ENCODE results near the gene ABCG1.
"Not testable (repeated sequence)": the region's sequence is repeated elsewhere in the genome, so short reads cannot be mapped to it uniquely, and the experiment has no call there.

ABCG1 gene

DNA sequence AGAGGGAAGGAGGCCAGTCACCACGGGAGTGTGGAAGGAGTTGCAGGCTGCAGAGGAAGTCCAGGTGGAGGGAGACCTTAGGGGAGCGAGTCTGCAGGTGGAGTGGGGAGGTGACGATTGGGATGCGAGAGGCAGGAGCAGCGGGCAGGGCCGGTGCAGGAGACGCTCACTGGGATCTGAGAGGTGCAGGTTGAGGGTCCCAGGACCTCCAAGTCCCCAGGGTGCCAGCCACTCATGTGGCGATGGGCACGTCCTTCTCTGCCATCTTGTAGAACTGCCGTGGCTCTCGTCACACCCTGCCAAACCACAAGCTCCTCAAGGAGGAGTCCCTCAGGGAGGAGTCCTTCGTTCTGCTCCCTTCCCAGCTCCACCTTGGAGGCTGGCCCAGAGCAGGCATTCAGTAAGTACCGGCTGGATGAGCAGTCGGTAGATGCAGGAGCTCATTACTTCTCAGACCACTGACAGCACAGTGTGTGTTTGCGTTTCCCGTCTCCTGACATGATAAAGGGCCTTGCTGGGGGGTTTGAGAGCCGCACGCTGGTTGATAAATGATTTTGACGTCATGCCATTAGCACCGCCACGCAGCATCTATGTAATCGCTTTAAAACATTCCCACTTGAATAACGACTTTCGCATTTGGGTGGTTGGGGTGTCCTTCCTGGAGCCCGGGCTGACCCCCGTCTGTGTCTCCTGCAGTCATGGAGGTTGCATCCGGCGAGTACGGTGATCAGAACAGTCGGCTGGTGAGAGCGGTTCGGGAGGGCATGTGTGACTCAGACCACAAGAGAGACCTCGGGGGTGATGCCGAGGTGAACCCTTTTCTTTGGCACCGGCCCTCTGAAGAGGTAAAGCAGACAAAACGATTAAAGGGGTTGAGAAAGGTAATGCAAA is 68.5 kb downstream of the ABCG1 start:
- in situ Hi-C loops (cut with HindIII; ENCODE audit: low sequenced_read_pairs): no loop called here

GRCh38 chr21:42288962-42289361 is 70.0 kb downstream of the ABCG1 start:
- in situ Hi-C loops (cut with HindIII; ENCODE audit: low sequenced_read_pairs): no loop called here

DNA sequence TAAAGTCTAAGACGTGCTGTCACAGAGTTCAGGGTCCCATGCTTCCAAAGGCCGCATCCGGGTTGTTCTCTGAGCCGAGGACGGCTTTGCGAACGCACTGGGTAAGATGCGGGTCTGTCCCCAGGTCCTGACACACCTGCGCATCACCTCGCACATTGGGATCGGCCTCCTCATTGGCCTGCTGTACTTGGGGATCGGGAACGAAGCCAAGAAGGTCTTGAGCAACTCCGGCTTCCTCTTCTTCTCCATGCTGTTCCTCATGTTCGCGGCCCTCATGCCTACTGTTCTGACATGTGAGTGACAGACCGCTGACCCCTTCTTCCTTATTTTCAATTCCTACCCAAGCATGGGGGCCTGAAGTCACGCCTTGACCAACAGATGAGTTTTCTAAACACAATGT is 71.0 kb downstream of the ABCG1 start:
- in situ Hi-C loops (cut with HindIII; ENCODE audit: low sequenced_read_pairs): no loop called here

DNA sequence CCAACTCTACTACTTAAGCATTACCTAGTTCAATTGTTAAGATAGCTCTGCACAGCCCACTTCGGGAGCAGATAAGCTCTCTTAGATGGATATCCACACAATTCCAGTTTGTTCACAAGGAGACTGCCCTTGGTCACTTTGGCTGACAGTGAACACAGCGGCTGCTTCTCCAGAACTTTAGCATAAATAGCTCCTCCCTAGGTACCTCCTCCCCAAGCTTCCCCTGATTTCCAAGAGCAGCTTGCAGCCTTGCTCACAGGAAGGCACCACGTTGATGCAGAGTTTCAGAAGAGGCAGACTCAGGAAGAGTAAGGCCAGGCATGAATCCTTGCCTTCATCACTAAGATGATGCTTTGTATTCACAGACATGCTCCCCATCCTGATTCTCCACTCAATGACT is 71.6 kb downstream of the ABCG1 start:
- in situ Hi-C loops (cut with HindIII; ENCODE audit: low sequenced_read_pairs): no loop called here

GRCh38 chr21:42291003-42291750 is 72.2 kb downstream of the ABCG1 start:
- in situ Hi-C loops (cut with HindIII; ENCODE audit: low sequenced_read_pairs): no loop called here

DNA sequence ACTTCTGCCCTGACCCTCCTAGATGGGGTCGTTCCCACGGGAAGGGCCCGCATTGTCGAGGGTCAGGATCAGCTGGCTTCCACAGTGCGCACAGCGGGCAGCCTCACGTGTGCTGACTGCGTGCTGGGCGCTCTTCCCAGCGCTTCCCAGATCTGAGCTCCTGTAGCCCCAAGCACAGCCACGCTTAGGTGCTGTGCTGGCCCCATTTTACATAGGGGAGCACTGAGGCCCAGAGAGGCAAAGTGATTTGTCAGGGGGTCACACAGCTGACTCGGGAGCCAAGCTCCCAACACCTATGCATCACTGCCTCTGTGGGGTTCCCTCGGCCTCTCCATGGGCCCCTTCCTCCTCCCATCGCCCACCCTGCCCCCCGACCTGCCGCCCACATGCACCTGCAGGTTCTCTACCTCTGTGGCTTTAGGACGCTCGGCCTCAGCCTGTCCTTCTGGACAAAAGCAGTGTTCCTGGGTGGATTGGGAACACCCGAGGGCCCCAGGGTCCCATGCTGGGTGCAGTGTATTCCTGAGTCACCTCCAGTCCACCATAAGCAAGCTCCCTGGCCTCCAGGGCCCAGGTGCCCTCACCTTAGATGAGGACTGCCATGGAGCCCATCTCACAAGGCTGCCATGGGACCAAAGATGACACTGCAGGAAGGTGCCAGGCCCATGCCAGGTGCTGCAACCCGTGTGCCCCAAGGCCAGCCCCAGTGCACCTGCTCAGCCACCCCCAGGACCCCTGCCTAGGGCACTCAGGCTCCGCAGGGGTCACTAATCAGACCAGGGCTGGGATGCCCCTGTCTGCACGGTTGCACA is 73.0 kb downstream of the ABCG1 start:
- in situ Hi-C loops (cut with HindIII; ENCODE audit: low sequenced_read_pairs): no loop called here

GRCh38 chr21:42292563-42293142 is 73.7 kb downstream of the ABCG1 start:
- in situ Hi-C loops (cut with HindIII; ENCODE audit: low sequenced_read_pairs): not testable (repeated sequence)

DNA sequence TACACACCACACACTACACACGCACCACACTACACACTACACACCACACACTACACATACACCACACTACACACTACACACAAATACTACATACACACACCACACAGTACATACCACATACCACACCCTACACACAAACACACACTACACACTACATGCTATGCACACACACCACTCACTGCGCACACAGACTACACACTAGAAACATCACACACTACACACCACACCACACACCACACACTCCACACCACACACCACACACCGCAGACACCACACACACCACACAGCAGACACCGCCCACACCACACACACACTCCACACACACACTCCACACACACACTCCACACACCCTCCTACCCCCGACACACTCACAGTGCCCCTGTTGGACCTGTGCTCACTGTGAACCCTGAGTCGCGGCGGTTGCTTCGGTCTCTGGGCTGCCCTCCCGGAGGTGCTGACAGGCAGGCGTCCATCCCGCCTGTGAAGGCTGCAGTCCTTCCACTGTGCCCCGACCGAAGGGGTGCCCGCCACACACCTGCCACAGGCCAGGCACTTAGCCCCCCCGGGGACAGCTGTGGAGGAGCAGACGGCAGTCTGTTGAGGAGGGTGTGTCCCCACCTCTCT is 74.8 kb downstream of the ABCG1 start:
- in situ Hi-C loops (cut with HindIII; ENCODE audit: low sequenced_read_pairs): no loop called here

GRCh38 chr21:42294273-42294880 is 75.4 kb downstream of the ABCG1 start:
- in situ Hi-C loops (cut with HindIII; ENCODE audit: low sequenced_read_pairs): no loop called here

- in situ Hi-C loops (cut with HindIII; ENCODE audit: low sequenced_read_pairs): no loop called here
Measured at GRCh38 chr21:42295845-42296244, 76.9 kb downstream of the ABCG1 start.

DNA sequence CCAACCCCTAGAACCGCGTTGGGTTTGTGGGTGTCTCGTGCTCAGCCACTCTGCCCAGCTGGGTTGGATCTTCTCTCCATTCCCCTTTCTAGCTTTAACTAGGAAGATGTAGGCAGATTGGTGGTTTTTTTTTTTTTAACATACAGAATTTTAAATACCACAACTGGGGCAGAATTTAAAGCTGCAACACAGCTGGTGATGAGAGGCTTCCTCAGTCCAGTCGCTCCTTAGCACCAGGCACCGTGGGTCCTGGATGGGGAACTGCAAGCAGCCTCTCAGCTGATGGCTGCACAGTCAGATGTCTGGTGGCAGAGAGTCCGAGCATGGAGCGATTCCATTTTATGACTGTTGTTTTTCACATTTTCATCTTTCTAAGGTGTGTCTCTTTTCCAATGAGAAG is 77.6 kb downstream of the ABCG1 start:
- in situ Hi-C loops (cut with HindIII; ENCODE audit: low sequenced_read_pairs): no loop called here

DNA sequence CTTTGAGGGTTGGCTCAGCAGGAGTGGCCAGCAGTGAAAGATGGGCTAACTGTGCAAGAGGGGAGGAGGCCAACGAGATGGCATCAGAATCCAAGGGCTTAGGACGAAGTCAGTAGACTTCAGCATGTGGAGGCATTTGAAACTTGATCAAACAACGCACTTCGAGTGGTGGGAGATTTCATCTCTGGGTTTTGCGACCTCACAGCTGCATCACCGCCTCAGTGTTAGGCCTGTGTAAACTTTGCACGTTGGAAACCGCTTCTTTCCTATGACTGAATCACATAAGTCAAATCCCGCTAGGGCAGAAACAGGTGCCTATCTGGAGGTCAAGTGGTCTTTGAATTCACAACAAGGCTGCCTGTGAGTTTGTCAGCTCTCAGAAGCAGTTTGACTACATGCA is 78.4 kb downstream of the ABCG1 start:
- in situ Hi-C loops (cut with HindIII; ENCODE audit: low sequenced_read_pairs): no loop called here

DNA sequence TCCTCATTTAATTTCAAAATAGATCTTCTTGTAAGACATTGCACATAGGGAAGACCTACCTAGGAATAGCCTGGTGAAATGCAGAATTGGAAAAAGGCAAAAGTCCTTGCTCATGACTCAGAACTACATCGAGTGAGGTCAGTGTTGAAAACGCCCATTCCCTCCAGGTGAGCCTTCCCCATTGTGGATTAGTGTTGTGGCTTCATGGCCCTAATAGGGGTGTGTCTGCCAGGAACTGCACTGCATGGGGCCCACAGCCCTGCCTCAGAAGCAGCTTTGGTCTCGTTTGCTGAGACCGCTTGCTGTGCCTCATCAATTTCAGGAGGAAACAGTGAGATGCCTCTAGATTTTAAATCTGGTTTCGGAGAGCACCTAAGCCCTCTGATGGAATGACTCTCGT is 79.3 kb downstream of the ABCG1 start:
- in situ Hi-C loops (cut with HindIII; ENCODE audit: low sequenced_read_pairs): no loop called here

- in situ Hi-C loops (cut with HindIII; ENCODE audit: low sequenced_read_pairs): no loop called here
Measured at GRCh38 chr21:42298657-42299056, 79.7 kb downstream of the ABCG1 start.

GRCh38 chr21:42299324-42300044 is 80.5 kb downstream of the ABCG1 start:
- in situ Hi-C loops (cut with HindIII; ENCODE audit: low sequenced_read_pairs): no loop called here

- in situ Hi-C loops (cut with HindIII; ENCODE audit: low sequenced_read_pairs): no loop called here
Measured at GRCh38 chr21:42300045-42300583, 81.2 kb downstream of the ABCG1 start.

- in situ Hi-C loops (cut with HindIII; ENCODE audit: low sequenced_read_pairs): no loop called here
Measured at GRCh38 chr21:42300956-42301355, 82.0 kb downstream of the ABCG1 start.

DNA sequence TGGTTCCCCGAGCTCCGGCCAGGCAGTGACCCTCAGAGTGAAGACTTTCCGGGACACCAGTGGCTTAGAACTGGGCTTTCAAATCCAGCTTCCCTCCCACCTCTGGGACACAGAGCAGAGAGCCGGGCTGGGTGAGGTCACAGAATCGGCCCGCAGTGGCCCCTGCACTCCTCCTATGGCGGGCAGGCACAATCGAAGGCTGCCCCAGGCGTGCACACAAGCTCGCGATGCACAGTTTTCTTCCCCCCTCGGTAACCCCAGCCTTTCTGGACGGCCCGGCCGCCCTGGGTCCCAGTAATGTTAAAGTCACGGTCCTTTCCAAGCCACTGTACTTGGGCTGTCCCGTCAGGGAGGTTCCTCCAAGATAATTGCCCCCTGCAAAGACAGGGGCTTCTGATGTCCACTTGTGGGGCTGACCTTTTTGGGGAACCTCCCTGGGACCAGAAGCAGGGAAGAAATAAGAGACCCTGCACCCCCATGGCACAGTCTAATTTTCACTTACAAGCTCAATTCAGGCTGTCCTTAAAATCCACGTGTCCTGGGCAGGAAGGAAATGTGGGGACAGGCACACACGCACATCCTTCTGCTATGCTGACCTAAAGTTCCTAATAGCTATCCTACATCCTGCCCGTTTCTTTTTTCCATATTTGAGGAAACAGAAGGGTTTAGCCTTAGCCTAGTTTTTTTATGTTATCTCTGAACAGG is 82.6 kb downstream of the ABCG1 start:
- in situ Hi-C loops (cut with HindIII; ENCODE audit: low sequenced_read_pairs): no loop called here
